ENCODE results near the gene TDRD5.

The TDRD5 gene

GRCh38 chr1:179591592-179592580 is at the start of gene TDRD5:
TSS of gene TDRD5 (plus strand) at chr1:179591832. CDS start at chr1:179592616, 784 bp downstream.
- FAIRE-seq (no peak), DNase-seq (ENCODE audit: low spot score) (peak; percentile 73)

DNA sequence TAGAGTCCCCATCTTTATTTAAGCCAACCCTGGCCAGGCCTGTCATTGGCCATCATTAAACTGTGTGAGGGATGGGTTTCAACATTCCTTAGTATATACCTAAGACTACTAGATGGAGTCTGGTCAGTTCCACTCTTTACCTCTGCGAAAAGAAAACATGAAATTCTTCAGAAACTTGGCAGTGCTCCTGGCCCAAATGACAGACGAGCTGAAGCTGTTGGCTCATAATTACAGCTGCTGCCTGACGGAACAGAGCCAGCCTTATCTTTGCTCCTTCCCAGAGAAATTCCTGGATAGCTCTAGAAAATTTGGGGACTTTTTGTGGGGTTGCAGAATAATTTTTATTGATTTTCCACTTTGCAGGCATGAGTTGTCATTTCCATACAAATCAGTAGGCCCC is 46.3 kb upstream of the TDRD5 start:
- FAIRE-seq (no peak), DNase-seq (ENCODE audit: low spot score) (no peak)

GRCh38 chr1:179547021-179547535 is 44.6 kb upstream of the TDRD5 start:
- no peak for DNase-seq (ENCODE audit: low spot score)
- FAIRE-seq: no peak

DNA sequence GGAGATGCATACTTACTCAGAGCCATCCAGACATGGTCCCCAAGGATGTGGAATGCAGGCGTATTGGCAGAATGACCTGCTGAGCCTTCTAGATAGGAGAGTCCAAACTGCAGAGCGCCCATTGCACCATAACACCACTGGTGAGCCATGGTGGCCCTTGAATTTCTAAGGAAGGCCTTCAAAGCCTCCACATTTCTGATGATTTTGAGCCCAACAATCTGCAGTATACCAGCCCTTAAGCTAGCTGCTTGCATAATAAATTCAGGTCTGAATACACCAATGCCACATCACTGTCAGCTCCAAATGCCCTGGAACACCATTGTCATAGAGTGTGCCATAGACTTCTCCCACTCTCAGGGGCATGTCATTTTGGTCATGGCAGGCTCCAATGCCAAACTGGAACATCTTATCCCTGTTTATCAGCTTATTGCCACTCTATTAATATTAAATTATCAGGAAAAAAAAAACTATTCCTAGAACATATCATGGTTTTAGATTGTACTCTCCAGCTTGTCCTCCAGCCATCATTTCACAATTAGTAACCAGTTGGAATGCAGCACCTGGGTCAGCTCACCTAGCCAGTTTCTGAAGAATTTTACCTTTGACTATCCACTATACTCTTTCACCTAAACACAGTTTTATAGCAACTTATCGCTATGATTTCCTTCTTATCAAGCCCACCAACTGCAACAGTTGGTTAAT is 42.8 kb upstream of the TDRD5 start:
- DNase-seq (ENCODE audit: low spot score) (no peak), FAIRE-seq (no peak)

GRCh38 chr1:179549368-179549700 is 42.3 kb upstream of the TDRD5 start:
- DNase-seq (ENCODE audit: low spot score) (no peak), FAIRE-seq (no peak)

DNA sequence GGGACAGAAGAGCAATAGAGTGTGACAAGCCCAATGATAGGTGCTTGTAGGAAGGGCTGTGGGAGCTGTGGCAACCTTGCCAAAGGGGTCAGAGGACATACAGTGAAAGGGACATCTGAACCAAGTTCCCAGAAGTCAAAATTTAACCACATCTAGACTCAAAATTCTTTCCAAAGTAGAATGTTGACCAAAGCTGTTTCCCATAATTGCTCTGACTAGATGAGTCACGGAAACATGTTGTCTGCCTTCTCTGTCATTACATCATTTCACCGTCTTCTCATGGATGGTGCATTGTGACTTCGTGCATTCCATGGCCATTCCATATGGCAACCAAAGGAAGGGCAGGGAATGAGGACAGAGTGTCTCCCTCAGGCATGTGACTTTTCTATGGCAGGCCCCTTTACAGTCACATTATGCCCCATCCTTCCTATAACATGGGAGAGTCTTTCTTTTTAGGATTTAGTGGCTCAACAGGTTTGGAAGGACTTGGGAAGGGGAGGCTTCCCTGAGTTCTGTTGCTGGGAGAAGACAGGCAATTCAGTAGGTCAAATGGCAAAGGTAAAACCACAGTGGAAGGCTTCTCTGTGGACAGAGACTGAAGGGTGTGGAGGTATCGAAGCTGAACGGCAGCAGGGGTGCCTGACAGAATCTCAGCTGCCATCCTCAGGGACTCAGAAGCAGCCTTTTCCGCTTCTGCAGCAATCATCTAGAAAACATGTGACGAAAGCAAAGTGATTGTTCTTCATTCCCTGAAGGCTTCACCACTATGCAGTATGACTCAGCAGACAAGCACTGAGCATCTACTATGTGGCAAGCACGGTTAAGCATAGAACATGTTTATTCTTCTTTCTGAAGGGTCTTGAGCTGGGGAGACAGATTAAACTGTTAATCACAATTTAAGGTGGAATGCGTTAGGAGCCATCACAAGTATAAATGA is 40.6 kb upstream of the TDRD5 start:
- DNase-seq (ENCODE audit: low spot score) (peak; percentile 60), FAIRE-seq (no peak)

DNA sequence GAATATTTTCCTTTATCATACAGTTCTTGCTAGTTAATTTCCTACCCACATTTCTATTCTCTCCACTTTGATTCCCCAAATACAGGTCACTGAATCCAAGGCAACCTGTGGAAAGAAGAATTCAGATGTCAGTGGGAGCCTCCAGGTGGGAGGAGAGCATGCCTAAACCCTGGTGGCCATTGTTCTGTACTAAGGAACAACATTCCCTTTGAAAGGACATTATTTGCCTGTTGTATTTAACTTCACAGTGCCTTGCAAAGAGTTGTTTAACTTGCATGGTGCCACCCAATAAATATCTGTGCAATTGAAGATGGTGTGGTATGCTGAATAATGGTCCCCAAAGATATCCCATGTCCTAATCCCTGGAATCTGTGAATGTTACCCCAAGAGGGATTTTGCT is 37.2 kb upstream of the TDRD5 start:
- DNase-seq (ENCODE audit: low spot score) (no peak), FAIRE-seq (no peak)

GRCh38 chr1:179558078-179558477 is 33.6 kb upstream of the TDRD5 start:
- DNase-seq (ENCODE audit: low spot score) (no peak), FAIRE-seq (no peak)

- DNase-seq (ENCODE audit: low spot score): no peak
- no peak for FAIRE-seq
Observed at GRCh38 chr1:179575497-179576314, 15.9 kb upstream of the TDRD5 start, which contains the start of gene NPHS2. TSS of gene NPHS2 (minus strand) at chr1:179575948. CDS start at chr1:179575864, 84 bp downstream.

GRCh38 chr1:179576509-179576908 is 15.1 kb upstream of the TDRD5 start:
- no peak for FAIRE-seq

DNA sequence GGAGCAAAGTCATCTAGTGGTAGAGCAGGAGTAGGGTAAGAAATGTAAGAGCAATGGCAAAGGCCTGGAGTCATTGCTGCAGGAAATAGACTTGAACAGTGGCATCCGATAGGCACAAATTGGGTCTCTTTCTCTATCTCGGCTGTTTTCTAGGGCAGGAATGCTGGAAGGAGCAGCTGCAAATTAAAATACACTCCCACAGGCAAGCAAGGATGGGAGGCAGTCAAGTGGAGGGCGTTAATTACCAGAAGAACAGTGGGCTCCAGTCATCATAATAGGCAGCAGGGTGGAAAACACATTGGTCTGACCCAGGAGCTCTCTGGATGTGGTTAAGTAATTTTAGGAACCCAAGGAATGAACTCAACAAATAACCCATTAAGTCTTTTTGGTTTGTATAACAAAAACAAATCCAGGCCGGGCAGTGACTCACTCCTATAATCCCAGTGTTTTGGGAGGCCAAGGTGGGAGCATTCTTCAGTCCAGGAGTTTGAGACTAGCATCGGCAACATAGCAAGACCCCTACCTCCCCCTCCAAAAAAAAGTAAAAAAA is 7.8 kb upstream of the TDRD5 start:
- no peak for FAIRE-seq
- no peak for DNase-seq (ENCODE audit: low spot score)

More at GRCh38 chr1:179576509-179576908, 15.1 kb upstream of the TDRD5 start:
- no peak for DNase-seq (ENCODE audit: low spot score)

DNA sequence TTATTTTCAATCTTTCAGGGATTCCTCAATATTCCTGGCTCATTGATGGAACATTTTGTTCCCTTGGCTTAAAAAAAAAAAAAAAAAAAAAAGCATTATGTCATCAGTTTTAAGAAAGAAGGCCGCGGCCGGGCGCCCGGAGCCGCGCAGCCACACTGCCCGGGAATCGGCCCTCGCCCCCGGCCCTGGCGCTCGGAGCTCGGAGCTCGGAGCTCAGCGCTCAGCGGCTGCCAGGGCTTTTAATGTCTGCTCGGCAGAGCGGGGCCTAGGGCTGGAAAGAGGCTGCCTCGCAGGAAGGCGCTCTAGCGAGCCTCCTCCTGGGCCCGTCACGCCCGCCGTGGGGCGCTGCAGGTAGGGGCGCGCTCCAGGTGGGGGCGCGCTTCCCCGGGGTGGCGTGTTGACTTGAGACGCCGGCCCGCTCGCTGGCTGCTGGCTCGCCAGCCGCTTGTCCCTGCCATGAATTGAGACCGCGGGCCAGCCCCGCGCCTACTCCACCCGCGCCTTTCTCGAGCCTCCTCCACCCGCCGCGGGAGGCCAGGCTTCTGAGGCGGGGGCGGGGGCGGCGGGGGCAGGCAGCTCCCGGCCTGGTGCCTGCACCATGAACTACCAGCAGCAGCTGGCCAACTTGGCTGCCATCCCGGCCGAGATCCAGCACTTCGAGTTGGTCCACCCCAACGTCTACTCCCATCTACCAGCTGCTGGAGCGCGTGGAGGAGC is 5.4 kb upstream of the TDRD5 start:
- DNase-seq (ENCODE audit: low spot score) (peak; percentile 64), FAIRE-seq (no peak)

DNA sequence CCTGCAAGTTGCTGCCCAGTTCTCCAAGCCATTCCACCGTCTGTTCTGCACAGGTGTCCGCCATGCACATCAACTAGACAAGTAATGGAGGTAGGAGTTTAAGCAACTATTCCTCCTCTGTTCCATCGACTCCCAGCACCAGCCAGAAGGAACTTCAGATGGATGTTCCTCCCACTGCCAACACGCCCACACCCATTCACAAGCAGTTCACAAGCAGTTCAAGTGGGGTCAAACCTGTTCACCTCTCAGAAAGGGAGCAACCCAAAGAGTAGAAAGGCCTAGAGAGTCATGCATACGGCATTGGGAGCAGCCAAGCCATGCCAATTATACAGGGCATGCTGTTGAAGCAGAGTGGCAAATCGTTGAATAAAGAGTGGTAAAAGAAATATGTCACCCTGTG is 4.3 kb upstream of the TDRD5 start:
- no peak for FAIRE-seq

GRCh38 chr1:179588425-179589024 is 3.1 kb upstream of the TDRD5 start:
- no peak for FAIRE-seq
- no peak for DNase-seq (ENCODE audit: low spot score)

More for the DNA sequence above, 4.3 kb upstream of the TDRD5 start:
- no peak for DNase-seq (ENCODE audit: low spot score)

DNA sequence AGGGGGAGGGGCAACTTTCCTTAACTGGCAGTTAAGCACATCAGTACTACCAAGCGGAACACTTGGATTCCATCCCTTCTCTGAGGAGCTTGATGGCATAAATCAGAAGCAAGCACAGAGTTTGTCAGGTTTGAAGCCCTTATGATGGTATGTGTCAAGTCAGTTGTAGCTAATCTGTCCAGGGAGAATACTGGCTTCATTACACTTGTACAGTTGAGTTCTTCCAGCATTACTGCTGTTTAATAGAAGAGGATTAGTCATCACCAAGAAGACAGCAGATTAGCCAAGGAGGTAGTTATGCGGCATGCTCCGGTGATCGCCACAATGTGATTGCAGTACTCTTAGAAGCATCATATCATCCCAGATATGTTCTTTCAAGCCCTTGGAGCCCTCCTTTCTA is 2.1 kb upstream of the TDRD5 start:
- FAIRE-seq: no peak
- DNase-seq (ENCODE audit: low spot score): no peak

DNA sequence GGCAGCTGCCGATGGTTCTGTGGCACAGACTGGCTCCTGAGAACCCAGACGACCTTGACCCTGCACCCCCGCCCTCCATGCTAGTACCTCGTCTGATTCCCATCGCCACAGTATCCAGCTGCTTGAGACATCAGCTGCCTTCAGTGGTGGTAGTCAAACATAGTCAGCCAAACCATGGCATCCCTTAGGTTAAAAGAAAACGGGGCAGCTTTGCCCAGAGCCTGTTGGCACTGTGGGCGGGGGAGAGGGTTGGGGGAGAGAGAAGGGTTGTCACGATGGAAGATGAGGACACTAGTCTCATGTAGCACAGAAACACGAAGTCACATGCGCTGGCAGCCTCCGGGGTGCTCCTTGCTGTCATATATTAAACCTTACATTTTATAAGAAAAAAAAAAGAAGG is 961 bp upstream of the TDRD5 start:
- FAIRE-seq (no peak), DNase-seq (ENCODE audit: low spot score) (no peak)

GRCh38 chr1:179591253-179591591 is 410 bp upstream of the TDRD5 start:
- FAIRE-seq (no peak), DNase-seq (ENCODE audit: low spot score) (no peak)

DNA sequence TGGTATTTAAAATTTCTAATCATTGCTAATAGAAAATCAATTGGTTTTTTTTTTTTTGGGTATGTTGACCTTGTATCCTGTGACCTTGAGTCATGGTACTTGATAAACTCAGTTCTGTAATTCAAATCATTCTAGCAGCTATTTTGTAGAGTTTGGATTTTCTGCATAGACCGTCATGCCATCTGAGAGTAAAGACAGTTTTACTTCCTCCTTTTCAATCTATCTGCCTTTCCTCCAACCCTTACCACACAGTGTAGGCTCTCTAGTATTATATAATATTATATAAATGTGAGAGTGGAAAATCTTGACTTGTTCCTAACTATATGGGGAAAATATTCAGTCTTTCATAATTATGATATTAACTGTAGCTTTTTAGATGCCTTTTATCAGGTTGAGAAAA is 7.0 kb downstream of the TDRD5 start:
- DNase-seq (ENCODE audit: low spot score) (no peak), FAIRE-seq (no peak)

Measured in urothelium cell line (cell line).